NCI-H1092 treated with DMSO at 0.1 percent for 48 hours (cell line): ENCODE results near the gene NR4A2.
A peak's percentile ranks its signal among the peaks of the same experiment; 100 is the strongest.

Experiments
- DNase-seq: peaks from one replicate; lab custom pipeline; 2025; lab: John Stamatoyannopoulos, UW

Gene NR4A2

DNA sequence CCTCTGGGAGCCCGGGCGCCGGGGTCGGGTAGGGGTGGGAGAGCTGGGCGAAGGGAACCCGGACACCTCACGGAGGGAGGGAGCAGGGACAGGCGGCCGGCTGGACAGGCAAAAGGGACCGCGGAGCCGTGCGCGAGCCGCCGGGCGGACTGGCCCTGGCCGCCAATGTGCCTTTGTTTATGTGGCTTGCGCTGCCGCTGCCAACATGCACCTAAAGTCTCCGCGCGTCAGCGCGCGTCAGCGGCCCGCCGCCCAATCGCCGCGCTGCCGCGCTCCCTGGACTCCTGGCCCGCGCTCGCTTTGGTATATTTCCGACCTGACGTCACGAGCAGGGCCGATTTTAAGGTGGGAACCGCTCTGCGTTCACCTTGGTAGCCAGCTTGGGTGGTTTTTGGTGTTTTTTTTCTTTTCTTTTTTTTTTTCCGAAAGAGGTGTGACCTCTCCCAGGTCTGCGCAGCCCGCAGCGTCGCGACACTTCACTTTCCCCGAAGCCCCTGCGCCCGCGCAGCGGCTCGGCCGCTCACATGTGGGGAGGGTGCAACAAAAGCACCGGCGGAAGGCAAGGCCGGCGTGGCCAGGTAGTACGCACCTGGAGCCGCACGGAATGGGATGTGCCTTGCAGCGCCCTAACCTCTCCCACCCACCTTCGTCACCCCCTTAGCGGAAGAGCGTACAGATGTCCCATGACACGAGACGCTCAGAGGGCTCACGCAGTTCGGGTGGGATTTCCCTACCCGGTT lies at the start of gene NR4A2:
TSS of gene NR4A2 (minus strand) at position 188 of the 740 bp plus-strand sequence. CDS start 2,535 bp downstream, outside the sequence.
- DNase-seq = peak; percentile 48

DNA sequence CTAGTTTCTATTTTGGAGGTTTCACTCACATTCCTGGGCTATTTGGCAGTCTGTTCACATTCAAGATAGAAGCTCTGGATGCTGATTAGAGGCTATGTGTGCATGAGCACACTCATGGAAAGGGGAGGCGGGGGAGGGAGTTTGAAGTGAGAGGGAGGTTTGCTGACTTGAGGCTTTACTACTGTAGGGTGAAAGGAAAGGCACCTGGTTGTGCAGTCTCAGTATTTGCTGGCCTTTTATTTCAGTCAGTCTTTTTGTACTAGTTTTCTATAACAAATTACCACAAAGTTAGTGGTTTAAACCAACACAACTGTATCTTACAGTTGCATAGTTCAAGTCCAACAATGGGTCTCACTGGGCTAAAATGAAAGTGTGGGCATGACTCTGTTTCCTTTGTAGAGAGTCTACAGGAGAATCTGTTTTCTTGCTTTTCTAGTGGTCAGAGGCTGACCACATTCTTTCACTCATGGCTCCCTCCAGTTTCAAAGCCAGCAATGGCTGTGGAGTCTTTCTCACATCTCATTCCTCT lies 47.7 kb upstream of the NR4A2 start:
- DNase-seq = no peak

DNA sequence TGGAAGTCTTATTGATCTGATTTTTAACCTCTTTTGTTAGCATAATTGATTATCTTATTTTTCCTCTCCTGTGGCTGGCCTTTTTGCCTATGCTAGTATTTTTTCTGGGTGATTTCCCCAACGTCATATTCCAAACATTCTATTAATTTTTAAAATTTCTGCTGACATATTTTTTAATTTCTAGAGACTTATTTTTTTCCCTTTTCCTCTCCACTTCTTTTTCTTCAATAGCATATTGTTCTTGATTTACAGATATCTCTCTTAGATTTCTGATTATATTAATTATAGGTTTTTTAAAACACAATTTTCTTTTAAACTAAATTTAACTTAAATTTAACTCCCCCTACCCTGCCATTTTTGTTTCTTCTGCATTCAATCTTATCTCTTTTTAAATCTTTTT lies 47.2 kb upstream of the NR4A2 start:
- no peak for DNase-seq

DNA sequence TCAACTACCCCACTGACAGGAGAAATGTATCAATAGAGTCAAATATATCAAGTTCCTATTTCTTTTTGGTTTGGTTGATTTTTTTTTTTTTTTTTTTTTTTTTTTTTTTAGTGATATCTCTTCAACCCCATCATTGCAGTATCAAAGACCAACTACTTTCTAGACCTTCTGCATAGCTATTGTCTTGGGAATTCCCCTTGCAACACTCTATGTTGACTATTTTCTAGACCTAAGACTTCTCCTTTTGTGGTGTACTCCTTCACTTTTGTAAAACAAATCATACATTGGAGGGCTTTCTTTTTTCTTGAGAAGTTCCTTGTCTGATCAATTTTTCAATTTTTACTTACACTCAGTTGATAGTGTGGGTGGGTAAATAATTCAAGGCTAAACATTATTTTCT lies 46.5 kb upstream of the NR4A2 start:
- no peak for DNase-seq

DNA sequence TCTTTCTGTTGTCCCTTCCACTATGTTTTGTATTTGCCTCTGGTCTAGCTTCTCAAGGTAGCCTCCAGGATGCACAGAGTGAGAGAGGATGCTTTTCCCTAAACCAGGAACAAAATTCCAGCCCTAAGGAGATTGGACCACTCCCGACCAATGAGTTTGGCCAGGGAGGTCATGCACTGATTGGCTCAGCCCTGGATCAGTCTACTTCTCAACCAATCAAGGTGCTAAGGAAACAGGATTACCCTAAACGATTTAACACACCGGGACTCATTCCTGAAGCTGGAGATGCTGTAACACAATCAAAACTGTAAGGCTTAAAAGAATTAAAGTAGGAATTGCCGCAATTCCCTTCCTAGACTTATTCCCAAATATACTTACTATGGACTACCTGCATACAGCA lies 34.2 kb upstream of the NR4A2 start:
- DNase-seq = no peak

DNA sequence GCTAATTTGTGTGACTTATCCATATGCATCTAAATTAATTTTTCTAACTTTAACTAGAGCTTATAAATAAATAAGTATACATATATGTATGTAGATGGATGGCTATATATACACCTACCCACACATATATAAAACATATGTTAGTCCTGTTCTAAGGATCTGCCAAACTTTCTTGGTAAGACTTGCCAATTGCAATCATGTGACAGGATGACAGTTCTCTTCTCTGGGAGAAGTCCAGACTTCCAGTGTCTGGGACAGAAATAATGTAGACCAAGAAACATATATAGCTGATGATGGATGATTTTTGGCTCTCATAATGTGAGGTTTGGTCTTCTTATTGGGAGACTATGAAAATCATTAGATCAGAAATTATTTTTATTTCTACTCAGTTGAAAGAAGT lies 30.6 kb upstream of the NR4A2 start:
- DNase-seq = no peak

DNA sequence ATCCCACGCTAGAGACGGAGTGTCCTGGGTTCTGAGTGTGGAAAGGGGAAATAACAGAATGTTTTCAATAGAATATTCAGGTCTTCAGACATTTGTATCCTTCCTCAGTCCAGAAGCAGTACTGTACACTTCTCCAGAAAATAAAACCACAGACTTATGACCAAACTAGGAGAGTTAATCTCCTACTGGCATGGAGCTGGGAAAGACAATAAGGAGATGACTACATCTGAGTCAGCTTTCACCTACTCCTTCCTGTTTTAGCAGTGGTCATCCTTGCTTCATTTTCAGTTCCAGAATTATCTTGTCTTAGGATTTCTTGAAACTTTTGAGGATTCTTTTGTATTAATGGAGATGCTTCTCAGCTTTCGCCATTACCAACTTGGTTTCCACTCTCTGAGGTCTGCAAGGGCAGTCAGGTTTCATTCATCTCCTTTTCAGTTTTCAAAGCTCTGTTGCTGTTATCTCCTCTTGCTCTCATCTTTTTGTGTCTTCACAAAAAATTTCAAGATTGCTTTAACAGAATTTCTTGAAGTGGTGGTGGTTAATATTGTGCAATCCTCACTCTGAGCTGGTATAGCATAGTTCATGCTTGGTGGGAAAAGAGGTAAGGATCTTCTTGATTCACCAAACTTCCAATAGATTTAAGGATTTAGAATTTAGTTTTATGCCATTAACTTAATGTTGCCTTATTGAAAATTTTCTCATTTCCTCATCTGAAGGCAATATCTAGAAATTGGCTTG lies 23.7 kb upstream of the NR4A2 start:
- DNase-seq = no peak

DNA sequence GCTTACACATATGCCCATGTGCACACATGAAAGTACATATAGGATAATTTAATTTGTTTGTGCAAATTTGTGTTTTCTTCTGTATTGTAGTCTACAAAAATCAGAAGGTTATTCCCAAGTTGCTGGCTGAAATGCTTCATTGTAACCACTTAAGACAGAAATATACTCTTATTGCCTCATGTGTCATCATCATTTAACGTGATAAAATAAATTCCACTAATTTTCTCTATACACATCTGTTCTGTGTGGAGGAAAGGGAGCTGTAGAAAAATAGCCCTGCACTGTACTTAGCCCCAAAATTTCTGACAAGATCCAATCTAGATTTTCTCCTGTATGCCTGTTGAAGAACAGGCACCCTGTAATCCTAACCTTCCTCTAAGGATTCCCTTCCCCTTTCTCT lies 20.4 kb upstream of the NR4A2 start:
- DNase-seq = no peak

DNA sequence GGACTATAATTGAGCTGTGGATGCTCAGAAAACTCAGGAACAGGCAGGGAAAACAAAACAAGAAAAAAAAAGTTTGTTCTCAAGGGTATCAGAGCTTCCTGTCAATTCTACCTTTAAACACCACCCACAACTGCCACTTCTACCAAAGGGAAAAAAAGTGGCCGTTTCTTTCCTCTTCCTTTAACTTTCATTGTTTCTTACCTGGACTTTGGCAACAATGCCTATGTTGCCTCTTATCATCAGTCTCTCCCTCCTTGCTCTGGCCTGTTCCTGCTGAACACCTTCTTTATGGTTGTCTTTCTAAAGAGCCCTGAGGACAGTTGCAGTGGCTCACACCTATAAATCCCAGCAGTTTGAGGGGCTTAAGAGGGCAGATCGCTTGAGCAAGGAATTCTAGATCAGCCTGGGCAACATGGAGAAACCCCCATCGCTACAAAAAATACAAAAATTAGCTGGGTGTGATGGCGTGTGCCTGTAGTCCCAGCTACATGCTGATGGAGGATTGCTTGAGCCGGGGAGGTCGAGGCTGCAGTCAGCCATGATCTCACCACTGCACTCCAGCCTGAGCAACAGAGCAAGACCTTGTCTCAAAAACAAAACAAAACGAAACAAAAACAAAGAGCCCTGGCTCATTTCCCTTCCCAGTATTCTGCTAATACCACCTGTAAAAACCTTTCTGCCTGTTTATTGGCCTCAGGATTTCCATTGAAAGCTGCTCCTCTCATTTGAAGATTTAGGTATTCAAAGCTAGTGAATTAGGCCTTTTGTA lies 18.0 kb upstream of the NR4A2 start:
- no peak for DNase-seq

DNA sequence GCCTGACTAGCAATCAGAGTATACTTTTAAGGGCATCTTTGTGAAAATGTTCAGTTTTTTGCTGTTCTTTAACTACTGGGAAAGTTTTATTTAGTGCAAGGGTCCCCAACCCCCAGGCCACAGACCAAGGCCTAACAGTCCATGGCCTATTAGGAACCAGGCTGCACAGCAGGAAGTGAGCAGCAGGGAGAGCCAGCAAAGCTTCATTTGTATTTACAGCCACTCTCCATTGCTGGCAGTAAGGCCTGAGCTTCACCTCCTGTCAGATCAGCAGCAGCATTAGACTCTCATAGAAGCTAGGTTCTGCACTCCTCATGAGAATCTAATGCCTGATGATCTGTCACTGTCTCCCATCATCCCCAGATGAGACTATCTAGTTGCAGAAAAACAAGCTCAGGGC lies 17.1 kb upstream of the NR4A2 start:
- DNase-seq = no peak

DNA sequence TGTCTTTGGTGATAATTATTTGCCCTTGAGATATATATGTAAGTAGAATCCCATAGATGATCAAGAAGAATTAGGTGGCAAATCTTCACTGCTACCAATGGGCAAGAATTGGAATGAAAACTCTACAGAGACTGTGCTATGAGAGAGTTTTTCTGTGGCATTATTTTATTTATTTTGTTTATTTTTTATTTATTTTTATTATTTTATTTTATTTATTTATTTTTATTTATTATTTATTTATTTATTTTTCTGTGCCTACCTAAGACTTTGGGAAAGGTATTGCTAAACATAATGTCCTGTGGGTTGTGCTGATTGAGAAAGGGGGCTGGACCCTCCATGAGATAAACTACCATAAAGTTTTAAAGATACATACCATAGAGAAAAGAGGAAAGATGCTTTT lies 16.6 kb upstream of the NR4A2 start:
- no peak for DNase-seq

DNA sequence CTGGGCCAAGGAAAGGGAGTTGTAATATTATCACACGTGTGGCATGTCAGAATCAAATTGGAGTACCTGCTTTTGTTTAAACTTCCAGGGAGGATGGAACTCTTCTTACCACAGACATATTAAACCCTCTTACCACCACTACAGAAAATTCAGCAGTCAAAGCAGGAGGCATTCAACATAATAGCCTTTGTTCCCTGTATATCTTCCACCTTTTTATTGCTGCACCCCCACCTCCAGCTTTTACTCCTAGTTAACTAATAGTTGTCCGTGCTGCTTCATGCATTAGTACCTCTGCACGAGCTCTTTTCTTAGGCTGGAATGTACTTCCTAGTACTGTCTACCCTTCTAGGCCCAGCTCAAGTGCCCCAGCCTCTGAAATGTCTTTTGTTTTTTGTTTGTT lies 14.9 kb upstream of the NR4A2 start:
- DNase-seq = no peak

DNA sequence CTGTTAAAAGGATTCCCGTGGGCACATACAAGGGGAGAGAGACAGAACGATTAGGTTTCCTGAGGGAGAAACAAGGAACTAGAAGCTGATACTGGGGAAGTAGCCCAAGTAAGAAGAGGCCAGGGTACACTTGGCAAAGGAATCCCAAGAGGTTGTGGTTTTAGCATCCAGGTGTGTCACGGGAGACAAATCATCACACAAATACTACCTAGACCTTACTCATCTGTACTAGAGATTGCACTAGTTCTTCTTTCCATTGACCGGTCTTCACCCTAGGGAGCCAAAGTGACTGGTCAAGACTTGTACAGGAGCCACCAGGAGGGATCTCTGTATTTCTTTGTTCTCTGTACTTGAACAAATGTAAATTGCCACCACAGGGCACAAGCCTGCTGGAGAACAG lies 14.2 kb upstream of the NR4A2 start:
- DNase-seq = no peak

DNA sequence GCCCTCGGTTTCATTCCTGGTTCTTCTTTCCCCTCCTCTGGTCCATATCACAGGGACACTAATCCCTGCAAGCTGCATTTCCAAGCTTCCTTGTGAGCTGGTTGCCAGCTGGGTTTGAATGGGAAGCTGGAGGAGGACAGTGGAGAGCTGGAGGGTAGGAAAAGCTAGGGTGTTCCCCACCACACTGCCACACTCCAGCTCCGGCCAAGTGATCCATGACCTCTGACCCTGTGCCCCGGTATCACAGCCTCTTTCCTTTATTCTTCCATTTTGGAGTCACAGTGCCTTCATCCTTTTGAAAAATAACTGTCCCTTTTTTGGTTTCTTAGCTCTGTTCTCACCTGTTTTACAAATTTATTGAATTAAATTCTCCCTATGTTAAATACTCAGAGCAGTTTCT lies 13.1 kb upstream of the NR4A2 start:
- no peak for DNase-seq

DNA sequence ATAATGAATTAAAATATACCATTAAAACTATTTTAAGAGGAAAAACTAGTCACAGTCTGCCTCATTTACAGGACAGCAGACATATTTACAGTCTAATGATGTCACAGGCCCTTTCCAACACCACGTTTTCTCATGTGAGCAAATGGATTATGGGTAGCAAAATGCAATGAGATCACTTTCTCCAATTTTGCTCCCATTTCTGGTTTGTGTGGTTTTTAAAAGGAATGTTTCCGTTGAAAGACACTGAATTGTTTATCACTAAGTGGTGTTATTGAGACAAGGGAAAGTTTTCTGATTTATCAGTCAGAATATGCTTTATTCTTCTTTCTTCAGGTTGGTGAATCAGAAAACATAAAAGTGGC lies 11.4 kb upstream of the NR4A2 start:
- DNase-seq = no peak

DNA sequence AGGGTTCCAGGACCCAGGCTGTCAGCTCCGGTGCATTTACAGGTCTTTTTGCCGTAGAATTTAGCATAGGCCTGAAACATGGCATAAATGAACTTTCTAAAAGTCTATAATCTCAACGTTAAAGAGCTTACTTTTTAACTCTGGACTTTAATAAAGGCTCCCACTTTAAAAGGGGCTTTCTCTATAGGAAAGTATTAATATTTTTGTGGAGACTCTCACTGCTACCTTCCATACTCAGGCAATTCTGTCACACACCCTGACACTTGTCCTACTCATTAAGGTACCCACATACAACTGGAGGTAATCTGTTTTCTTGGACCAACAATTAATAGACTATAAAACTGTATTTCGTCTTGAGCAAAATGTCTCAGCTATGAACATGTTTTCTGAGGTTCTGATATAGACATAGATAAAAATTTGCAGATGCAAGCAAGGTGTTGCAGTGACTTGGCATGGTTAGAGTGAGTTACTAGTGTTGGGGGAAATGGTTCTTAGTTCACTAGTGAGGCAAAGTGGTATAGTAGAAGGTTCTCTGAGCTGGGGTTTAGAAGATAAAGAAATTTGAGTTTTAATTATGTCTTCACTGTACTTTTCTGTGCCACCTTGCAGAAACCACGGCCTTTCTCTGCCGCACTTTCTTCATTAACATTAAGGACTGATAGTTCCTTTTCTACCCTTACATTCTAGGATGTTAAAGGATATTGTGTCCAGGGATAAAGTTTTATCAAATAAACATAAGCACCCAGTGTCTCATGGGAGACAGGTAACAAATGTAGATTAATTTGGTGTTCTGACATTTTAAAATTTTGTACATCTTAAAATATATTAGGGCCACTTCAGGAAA lies 10.8 kb upstream of the NR4A2 start:
- no peak for DNase-seq

DNA sequence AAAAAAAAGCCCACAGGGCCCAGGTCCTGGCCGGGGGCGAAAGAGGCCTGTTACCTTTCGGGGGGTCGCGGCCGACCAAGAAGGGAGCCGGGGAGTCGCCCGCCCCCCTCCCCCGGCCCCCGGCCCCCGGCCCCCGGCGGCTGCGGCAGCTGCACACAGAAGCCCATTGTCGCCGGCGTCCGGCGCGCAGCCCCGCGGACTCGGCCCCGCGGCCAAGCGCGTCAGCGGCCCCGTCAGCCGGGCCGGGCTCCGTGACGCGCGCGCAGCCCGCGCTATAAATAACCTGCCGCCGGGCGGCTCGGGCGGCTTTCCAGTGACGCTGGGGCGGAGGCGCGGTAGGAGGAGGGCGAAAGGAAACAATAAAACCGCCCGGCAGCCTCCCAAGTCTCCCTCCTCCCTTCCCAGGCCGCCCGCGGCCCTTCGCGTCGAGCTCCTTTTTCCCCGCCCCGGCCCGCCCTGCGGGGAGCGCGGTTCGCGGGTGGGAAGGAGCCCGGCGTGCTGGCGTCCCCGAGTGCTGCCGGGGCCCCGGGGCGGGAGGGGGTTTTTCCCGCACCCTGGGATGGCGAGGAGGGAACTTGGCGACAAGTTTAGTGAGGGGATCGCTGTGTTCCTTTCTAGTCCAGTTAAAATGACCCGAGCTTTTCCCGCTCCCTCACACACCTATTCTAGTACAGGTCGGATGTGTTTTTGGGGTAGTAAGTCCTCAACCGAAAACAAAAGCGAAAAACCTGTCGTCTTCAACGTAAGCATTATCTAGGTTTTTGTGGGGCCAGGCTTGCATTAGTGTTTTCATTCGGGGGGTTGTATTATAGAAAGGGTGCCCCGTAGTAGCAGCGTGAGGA lies 10.0 kb upstream of the NR4A2 start:
- DNase-seq = peak; percentile 69

DNA sequence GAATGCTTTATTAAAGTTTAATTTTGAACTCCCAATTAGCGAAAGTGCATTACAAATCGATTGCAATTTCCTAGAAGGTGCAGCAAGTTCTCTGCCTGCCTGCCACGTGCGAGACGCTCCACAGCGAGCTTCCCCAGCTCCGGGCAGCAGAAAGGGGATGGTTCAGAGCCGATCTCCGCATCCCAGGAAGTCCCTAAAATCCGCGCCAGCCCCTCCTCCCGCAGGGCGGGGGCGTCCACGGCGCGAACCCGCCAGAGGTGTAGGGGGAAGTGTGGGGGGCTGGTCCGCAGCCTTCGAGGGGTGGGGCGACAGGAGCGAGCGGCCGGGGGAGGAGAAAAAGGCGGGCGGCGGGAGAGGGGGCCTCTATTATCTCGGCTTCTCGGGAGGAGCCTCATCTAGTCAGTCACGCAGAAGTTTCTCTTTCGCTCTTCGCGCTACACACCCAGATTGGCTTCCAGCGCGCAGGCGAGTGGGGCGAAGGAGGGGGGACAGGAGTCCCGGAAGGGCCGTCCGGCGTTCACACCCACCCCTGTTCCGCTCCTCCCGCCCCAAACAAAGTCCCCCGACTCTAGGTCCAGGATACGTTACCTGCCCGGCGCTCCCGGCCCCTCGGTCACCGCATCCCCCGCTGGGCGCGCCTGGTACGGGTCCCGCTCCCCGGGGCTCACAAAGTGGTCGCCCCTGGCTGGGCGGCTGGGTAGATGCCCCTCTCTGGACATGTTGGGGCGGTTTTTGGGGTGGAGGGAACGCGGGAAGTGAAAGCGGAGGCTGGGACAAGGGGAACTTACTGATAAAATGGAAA lies 9.1 kb upstream of the NR4A2 start:
- DNase-seq = peak; percentile 80

DNA sequence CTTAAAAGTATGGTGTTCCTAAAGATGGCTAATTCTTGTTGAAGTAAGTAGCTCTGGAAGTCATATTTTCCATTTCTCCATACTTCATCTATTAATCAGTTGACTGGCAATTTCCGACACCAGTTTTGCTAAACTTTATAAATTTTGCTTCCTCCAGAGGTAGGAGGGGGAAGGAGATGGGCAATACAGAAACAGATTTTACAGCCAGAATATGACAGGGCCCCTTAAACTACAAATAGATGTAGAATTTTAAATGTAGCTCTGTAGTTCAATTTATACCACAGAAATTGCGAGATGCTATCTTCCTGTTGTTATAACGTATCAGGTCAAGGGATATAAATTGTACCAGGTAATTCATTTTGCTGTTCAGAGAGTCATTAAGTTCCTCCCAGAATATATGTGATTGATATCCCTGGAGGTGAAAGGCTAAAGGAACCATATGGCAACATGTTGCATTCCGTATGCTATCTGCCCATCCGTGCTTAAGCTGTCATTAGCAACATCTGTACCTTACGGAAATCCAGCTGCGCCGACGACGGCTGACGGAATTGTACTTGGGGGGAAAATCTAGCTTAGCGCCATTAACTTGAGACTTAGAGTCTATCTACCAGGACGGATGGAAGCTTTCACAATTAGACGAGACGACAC lies 8.4 kb upstream of the NR4A2 start:
- peak; percentile 58 for DNase-seq

DNA sequence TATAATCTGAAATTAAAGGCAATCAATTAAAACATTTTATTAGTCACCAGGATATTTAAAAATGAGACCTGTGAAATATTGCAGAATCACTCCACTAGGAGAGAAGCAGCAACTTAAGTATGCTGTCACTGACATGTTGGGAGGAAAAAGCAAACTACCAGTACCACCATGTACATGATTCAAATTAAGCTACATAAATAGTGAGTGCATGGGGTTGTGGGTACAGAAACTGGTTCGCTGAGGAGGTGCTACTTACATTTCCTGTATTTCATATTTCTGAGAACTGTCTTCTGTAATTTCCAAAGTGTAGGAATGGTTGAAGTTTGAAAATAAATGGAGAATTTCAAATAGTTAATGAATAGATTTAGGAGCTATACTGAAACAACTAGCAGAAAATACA lies 7.9 kb upstream of the NR4A2 start:
- DNase-seq = no peak
